GM12873 (cell line): ENCODE measurements around the gene BHMT2.

Experiments used
- CTCF ChIP-seq: IDR thresholded peaks from 2 replicates; pipeline ENCODE4 v1.5.1; 2012; ENCODE audit warnings: low read depth, mild to moderate bottlenecking, moderate library complexity, low read length, control low read depth; ENCODE audit not compliant: insufficient read depth; ENCODE audit errors: missing control alignments

BHMT2 gene

GRCh38 chr5:79133657-79134451 lies 64.3 kb downstream of the BHMT2 start:
- peak; percentile 79 for TF ChIP-seq CTCF

- TF ChIP-seq CTCF: no peak
Measured at GRCh38 chr5:79135790-79136553, 66.4 kb downstream of the BHMT2 start.

GRCh38 chr5:79136618-79137017 lies 67.1 kb downstream of the BHMT2 start:
- TF ChIP-seq CTCF: no peak
